Stimulated activated CD8-positive, alpha-beta memory T cell treated with anti-CD3 and anti-CD28 coated beads, Interleukin-7, amount 100 ng/mL, for 4 hours (primary cell): ENCODE data around the gene LRRC32.
"Not testable (repeated sequence)": the region's sequence is repeated elsewhere in the genome, so short reads cannot be mapped to it uniquely, and the experiment has no call there.

Experiments
- DNase-seq, 2 donors: peaks; one replicate each; pipeline ENCODE4 v3.0.0-alpha.2; 2020; ENCODE audit warnings: low read depth in 2 of 2

Gene LRRC32

DNA sequence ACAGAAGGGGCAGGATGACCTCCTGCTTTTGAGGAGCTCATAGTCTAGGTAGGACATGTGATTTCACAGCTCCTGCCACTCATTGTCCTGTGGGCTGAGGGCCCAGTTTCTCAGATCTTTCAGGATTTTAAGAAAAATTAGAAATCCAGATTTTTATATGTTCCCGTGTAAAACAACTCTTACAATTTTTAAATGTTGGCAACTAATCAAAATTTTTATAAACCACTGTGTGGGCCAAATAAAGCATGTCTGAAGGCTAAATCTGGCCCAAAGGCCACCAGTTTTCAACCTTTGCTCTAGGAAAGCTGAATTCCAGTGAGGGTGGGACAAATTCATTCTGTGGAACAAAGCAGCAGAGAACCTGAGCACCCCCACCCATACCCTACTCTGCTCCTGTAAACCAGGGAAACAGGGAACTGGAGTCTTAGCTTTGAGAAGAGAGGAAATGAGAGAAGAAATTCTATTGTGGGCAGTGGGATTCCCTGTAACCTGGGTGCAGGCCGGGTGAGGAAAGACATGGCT lies 20.6 kb downstream of the LRRC32 start:
- no peak for DNase-seq

DNA sequence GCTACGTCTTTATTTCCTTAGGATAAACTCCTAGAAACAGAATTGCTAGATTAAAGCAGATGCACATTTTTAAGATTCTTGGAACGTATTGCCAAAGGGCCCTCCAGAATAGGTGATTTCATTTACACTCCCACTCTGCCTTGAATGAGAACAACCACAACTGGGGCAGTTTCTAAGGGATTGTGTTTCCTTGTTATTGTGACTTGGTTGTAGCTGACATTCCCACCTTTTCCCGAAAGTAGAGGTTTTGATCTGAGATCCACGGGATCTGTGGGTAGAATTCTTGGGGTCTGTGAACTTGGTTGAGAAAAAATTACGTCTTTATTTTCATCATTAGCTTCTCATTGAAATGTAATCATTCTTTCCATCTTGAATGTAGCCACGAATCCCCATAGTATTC lies 21.5 kb downstream of the LRRC32 start:
- DNase-seq: no peak

DNA sequence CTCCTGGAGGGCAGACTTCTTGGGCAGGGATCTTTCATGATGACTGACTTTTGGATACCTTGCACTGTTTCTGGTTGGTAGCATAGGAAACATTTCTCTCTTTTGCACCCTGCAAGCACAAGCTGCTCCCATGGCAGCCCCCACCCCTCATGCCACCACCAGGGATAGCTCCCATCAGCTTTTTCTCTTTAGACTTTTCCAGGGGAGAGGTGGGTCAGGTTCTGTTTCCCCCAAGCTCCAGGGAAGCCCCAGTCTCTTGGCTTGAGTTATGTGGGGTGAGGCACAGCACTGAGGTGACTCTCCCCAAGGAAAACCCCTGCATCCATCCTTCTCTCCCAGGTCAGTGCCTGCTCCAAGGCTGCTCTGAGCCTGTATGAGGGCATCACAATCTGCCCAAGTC lies 22.5 kb downstream of the LRRC32 start:
- DNase-seq: no peak

DNA sequence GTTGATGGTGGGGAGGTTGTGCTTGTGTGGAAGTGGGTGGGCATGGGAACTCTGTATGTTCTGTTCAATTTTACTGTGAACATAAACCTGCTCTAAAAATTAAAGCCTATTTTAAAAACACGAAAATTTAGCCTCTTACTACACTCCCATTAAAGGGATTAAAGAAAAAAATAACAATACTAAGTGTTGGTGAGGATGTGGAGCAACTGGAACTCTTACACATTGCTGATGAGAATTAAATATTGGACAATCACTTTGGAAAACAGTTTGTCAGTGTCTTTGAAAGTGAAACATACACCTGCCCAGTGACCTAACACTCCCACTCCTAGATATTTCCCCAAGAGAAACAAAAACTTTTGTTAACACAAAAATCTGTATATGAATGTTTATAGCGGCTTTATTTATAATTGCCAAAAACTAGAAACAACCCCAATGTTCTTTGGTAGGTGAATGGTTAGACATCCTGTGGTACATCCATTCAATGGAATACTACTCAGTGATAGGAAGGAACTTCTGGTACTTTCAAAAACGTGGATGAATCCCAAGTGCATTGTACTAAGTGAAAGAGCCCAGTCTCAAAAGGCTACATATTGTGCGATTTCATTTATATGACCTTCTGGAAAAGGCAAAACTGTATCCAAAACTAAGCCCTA lies 23.5 kb downstream of the LRRC32 start:
- DNase-seq: no peak

DNA sequence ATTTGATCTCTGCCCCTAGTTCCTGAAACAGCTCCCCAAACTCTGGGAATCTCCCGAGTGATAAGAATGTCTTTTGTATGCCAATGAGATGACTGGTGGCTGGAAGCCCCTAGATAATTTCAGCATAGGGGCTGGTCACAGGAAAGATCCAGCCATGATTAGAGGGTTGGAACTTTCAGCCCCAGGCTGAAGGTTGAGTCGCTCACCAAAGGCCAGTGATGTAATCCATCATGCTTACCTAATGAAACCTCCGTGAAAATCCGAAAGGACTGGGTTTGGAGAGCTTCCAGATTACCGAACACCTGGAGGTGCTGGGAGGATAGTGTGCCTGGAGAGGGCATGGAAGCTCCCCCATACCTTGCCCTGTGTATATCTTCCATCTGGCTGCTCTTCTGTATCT lies 26.0 kb downstream of the LRRC32 start:
- no peak for DNase-seq

DNA sequence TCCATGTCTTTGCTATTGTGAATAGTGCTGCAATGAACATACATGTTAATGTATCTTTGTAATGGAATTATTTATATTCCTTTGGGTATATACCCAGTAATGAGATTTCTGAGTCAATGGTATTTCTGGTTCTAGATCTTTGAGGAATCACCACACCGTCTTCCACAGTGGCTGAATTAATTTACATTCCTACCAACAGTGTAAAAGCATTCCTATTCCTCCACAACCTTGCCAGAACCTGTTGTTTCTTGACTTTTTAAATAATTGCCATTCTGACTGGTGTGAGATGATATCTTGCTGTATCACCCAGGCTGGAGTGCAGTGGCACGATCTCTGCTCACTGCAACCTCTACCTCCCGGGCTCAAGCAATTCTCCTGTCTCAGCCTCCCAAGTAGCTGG lies 26.8 kb downstream of the LRRC32 start:
- not testable (repeated sequence) for DNase-seq

DNA sequence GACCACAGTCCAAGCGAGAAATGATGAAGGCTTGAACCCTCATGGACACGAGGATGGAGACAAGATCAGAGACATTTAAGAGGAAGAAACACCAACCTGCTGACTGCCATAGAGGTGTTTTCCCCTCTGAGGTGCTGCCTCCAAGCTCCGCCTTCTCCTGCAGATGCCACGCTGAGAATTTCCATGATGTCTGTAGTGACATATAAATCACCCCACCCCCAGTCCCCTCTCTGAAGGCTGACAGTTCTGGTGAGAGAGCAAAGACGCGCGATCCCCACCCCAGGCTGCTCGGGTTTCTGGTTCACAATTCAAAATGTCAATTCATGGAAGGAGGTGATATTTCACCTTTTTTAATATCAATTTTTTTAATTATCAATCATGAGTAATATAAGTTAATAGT lies 28.2 kb downstream of the LRRC32 start:
- peak; percentile 23 to 27 for DNase-seq

DNA sequence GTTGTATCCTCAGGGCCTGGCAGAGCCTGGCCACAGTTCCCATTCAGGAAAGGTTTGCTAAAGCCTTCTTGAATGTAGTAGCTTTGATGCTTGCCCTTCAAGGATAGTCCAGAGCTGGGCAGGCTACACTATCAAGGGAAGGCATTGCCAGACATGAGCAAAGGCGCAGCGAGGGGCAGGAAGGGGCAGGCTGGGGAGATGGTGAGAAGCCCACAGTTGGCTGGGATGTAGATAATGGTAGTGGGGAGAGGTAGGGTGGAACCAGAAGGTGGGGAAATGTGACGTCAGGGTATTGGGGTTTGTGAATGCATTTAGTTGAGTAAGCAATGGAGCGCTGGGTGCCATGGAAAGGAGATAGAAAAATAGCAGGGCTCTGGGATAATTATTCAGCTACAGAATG lies 28.6 kb downstream of the LRRC32 start:
- DNase-seq: no peak

DNA sequence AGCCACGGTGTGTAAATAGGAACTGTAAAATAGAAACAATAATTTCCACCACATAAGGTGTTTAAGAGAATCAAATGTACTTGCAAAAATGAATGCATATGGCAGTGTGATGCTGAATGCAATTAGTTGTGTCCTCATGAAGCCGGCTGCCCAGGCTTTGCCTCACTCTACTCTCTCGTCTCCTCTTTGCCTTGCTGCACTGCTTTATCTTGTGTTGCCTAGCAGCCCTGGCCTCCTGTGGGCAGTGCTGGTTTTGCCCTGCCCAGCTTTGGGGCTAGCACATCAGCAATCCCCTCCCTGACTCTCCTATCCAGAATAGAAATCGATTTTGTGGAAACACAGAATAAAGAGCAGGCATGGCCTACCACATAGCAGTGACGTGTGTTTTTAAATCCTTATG lies 30.0 kb downstream of the LRRC32 start:
- no peak for DNase-seq

DNA sequence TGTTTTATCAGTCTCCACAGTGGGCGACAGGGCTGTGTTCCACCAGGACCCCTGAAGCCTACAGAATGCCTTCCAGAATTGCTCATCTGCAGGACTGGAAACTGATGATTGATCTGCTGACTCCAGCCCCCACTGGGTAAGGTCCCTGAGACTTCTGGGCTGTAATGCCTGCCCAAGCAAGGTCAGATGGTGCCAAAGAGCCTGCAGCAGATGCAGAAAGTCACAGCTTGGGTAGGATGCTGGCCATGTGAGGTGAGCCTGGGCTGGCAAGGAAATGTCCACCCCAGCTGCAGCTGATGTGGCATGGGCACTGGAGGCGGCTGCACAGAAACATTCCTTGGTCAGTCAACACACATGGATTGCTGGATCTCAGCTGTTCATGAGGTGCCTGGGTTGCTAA lies 30.9 kb downstream of the LRRC32 start:
- no peak for DNase-seq

DNA sequence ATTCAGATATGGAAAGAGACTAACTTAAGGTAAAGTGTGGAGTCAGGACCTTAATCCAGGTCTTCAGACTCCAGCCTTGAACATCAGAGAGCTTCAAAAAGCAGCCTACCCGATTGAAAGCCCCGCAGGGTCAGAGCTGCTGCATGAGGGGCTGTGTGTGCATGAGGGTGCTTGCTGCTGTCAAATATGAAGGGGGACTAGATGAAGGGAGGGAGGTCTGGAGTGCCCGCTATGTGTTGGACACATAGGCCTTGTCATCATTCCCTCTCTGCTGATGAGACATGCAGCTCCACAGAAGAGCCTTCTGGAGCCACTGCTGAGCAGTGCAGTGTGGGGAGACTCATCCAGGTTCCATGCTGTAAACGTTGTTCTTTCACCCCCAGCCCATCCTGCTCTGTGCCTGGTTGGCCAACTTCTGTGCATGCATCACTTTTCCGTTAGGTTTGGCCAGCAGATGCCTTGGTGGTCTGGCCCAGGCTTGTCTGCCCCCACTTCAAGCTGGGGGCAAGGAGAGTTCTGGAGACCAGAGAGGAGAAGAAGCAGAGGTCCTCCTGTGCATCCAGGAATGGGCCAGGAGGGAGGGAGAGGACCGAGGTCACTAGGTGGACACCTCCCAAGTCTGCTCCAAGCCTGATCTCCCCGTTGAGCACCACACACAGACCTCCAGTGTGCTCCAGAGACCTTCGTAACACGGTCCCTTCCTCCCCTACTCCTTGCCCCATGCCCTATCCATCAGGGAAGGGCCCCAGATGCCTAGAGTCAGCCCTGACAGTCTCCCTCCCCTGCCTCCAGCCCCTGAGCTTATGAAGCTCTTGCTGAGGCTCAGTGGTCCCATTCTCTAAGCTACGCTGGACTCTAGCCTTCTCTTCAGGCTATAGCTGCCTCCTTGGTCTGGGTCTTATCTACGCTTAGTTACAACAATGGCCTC lies 32.0 kb downstream of the LRRC32 start:
- DNase-seq: no peak

DNA sequence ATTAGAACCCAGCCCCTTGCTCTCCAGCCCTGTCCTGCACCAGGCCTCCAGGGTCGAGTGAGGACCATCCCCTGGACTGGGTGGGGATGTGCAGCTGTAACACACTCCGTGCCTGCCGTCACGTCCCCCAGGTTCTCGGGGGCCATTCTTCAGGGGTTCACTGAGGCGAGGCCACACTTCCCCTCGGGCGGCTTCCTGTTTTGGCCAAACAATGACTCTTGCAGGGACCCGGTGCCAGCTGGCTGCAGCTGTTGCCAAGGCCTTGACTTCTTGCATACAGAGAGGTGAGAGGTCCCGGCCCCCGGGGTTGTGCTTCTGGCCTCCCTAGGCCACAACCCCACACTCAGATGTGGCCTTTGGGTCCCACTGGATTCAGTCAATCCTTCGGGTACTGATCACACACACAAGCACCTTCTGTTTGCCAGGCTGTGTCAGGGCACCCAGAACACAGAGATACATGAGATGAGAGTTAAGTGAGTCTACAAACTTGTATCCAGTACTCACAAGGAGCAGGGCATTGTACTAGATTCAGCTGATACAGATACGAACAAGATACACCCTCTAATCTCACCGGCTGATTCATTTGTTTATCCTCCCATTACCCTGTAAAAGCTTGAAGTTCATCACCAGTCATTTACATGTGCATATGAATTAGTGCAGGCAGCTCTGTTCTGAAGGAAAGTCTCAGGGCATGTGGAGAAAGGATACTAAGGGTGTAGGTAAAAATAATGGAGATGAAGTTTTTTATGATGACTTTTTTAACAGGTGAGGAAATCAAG lies 32.9 kb downstream of the LRRC32 start:
- DNase-seq: no peak

DNA sequence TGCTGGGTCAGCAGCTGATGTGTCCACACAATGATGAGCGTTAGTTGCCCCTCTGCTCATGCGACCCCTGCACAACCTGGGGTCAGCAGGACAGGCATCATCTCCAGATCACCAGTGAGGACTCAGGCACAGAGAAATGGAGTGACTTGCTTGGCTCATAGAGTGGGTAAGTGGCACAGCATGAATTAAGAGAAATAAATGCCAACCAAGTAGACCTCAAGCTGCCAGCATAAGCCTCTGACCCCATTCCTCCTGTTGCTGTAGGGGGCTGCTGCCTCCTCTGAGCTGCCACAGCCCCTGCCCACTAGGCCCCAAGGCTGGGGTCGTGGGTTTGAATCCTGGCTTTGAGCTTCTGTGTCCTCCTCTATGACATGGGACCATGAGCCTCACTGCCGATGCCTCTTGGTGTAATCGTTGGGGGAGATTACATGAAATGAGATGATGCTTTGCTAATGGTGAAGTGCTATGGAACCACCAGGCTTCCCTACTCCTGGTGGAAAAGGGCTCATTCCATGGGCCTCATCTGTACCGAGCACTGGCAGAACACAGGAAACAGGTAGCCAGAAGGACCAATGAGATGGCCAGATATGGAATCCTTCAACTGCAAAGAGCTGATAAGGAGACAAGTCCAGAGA lies 33.6 kb downstream of the LRRC32 start:
- DNase-seq: no peak

DNA sequence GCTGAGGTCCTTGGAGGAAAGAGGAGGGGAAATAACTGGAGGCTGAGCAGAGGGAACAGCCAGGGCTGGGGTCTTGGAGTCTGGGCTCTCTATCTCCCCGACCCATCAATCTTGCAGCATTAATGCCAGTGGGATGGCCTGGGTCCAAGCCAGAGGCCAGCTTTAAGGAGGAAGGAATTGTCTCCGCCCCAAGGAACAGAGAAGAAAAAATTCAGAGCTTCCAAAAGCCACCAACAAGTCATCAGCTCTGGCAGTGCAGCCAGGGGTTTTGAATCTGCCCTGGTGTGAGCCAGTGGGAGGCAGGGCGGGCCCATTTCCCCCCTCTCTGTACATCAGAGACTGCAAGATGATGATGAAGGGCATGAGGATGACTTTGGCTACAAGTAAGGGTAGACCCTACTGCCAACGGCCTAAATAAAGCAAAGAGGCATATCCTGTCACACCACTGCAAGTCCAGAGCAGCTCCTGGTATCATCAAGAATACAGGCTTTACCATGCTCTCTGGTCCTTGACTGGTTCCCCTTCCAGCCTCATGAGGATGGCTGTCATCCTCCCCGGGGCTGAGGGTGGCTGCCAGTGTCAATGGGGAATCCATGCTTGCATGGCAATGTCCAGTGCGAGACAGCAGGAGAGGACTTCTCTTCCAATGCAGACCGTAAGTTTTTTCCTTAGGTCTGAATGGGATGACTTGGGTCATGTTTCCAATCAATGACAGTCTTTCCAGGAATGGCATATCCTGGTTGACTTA lies 34.4 kb downstream of the LRRC32 start:
- no peak for DNase-seq

DNA sequence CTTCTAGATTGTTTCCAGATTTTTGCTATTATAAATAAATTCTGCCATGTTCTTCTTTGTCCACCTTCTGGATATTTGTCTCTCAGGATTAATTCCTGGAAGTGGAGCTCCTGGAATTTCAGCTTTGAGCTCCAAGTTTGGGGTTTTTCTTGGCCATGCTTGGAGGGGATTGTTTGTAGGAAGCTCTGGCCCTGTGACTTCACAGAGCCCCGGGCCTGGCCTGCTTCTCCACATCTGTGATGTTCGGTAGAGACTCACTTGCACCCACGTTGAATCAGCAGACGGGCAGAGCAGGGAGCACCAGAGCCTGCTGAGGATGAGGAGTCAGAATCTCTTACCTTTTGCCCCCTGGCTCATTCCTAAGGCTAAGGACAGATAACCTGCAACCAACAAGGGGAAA lies 35.7 kb downstream of the LRRC32 start:
- no peak for DNase-seq

DNA sequence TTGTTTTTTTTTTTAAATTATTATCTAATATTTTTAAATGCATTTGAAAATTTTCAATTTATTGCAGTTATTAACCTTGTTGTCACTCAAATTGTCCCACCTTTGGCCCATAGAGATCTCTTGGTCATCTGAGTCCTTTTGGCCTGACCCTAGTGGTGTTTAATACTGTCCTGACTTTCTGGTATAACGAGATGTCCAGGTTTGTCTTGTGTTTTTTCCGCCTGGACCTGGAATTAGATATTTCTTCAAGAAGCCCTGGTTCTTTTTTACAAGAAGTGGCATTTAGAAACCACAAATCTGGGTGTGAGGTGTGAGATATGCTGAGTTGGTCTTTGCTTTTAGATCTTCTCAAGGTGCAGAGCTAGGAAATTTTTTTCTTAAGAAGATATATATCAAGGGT lies 38.1 kb downstream of the LRRC32 start:
- DNase-seq: no peak

DNA sequence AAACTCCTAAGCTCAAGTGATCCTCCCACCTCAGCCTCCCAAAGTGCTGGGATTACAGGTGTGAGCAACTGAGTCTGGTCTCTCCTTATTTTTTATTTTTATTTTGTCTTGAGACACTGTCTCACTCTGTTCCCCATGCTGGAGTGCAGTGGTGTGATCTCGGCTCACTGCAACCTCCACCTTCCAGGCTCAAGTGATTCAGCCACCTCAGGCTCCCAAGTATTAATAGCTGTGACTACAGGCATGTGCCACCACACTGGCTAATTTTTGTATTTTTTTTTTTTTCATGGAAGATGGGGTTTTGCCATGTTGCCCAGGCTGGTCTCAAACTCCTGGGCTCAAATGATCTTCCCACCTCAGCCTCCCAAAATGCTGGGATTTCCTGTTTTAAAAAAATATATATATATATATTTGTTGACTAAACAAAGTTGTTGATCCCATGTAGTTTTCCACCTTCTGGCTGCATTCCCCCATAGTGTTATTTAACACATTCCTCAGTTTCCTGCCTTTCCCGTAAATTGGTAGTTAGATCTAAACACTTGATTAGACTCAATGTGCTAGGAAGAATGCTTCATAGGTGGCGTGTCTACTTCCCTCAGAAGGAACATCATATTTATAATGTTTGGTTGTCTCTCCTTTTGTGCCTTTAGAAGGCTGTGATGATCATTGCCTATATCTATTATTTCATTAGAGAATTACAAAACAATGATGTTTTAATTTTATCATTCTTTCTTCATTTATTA lies 38.8 kb downstream of the LRRC32 start:
- no peak for DNase-seq

DNA sequence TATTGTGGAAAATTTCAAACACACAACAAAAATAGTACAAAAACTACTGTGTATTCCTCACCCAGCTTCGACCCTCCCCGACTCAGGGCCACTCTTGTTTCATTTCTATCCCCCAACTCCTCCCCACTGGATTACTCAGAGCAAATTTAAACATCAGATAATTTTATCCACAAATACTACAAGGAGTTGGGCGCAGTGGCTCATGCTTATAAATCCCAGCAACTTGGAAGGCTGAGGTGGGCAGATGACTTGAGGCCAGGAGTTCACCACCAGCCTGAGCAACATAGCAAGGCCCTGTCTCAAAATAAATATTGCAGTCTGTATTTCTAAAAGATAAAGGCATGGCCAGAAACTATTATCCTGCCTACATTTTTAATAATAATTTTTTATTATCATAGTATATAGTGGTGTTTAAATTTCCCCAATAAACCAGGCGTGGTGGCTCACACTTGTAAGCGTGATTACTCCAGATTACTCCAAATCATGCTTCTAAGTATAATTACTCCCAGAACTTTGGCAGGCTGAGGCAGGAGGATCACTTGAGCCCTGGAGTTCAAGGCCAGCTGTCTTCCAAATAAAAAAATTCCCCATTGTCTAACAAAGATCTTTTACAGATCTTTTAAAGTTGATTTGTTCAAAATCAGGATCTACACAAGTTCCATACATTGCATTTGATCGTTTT lies 39.8 kb downstream of the LRRC32 start:
- no peak for DNase-seq

DNA sequence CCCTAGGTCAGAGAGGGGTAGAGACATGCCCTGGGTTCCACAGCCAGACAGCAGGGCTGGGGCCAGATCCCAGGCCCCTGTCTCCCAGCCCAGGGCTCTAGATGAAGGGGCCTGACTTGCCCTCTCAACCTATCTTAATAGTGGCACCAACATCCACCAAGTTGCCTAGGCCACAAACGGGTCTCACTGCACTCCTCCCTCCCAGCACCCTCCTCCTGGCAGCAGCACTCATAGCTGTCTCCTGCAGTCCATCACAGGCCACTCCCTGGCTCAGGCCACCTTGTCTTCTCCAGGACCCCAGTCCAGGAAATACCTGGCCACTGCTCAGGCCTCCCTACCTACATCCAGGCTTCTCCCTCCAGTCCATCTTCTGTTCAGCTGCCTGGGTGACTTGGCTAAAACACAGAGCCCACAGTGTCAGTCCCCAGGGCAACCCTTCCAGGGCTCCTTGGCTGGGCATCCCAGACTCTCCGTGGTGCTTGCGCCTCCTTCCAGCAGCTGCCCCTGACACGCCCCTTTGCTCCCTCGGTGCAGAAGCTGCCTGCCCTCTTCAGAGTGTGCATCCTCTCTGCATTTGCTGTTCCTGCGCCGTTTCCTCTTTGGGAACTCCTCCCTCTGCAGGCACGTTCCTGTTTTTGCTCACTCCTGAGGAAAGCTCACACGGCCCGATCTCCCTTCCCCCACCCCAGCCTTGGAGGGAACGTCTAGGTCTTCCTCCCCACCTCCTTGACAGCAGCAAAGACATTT lies 40.5 kb downstream of the LRRC32 start:
- DNase-seq: no peak
